G401.6 (cell line): ENCODE data around the gene TPSD1.
"Not testable (repeated sequence)": the region's sequence is repeated elsewhere in the genome, so short reads cannot be mapped to it uniquely, and the experiment has no call there.

Experiments
- FAIRE-seq: peaks from 2 replicates; lab custom pipeline; 2012; peaks lifted over from hg19 to GRCh38; lab: Jason Lieb, UNC

The TPSD1 gene

DNA sequence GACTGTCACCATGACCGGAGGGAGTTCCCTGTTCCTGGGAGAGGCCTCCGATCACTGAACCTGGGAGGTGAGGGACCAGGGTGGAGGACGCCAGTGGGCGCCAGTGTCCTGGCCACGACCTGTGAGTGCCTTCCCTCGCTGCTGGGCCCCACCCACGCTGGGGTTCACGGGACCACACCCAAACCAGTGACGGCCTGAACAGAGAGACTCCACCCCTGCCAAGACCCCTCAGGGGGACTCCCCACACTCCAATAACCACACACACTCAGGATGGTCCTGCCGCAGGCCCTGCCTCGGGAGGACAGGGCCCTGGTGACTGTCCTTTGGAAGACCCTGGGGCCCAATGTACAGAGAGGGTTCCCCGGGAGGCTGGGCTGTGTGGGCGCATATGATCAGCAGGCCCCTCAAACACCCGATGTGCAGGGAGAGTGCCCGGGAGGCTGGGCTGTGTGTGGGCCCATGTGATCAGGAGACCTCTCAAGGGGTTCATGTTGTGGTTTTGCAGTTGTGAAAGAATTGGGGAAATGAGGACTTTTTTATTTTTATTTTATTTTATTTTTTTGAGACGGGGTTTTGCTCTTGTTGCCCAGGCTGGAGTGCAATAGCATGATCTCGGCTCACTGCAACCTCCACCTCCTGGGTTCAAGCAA is 26.6 kb downstream of the TPSD1 start:
- FAIRE-seq, result no peak

DNA sequence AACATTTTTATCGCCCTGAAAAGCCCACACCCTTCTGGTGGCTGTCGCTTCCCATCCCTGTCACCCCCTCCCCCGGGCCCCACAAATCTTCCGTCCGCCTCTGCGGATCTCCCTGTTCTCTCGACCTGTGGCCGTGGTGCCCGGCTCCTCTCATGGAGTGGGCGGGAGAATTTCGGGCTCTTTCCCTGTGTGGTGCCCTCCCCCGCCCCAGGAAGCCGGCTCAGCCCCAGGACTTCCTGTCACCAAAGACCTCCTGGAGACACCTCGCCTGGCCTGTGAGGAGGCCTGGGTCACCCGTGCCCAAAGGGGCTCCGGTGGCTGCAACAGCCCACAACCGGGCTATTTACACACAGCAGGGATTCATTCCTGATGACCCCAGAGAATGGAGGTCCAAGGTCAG is 27.4 kb downstream of the TPSD1 start:
- no peak for FAIRE-seq

DNA sequence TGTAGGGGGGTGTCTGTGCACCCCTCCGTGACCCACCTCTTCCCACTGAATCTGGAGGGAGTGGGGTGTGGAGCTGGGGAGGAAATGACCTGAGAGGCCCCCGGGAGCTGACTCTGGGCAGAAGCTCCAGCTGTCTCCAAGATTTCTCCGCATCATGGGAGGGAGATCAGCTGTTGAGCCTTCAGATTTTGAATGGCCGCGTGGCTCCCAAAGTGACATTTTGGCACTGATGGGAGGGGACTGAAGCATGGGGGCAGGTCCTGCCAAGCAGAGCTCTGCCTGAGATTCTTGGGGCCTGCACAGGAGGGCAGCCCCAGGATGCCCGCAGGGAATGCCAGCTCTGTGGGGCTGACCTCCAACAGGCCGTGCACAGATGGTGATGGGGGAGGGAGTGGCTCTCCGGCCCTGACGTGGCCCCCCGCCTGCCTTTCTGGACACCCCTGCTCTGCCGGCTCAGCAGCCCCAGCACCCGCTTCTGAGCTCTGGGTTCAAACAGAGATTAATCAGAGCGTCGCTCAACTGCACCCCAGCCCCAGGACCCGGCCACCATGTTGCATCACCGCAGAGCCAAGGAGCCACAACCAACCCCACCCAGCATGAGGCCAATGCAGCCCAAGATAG is 28.2 kb downstream of the TPSD1 start:
- FAIRE-seq, result no peak

DNA sequence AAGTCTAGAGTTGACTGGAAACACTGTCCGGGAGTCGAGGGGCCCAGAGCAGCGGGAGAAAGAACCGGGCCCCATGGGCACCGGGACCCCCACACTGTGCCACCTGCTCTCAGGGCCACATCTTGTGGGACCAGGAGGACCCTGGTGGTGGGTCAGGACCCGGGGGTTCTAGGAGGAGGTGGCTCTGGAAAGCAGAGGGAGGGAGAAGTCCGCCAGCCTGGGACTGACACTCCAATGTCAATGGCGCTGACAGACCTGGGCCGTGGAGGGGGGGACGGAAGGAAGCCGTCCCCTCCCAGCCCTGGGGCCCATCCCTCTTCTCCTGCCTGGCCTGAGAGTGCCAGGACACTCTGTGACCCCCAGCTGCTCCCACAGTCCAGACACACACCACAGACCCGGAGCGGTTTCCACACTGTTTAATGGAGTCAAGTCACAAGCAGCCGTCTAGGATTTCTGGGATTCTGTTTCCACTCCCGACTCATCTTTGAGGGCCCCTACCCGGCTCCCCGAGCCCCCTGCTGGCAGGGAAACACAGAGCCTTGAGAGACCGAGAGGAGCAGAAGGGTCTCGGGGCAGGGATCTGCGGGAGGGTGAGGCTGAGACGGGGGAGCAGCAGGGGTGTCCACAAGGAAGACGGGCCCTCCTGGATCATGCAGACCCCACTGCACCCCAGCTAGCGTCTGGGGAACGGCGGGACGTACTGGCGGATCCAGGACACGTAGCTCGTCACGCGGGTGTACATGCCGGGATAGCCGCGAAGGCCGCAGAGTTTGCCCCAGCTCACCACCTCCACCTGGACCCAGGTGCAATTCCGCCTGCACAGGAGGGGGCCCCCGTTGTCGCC is 30.0 kb downstream of the TPSD1 start:
- no peak for FAIRE-seq

DNA sequence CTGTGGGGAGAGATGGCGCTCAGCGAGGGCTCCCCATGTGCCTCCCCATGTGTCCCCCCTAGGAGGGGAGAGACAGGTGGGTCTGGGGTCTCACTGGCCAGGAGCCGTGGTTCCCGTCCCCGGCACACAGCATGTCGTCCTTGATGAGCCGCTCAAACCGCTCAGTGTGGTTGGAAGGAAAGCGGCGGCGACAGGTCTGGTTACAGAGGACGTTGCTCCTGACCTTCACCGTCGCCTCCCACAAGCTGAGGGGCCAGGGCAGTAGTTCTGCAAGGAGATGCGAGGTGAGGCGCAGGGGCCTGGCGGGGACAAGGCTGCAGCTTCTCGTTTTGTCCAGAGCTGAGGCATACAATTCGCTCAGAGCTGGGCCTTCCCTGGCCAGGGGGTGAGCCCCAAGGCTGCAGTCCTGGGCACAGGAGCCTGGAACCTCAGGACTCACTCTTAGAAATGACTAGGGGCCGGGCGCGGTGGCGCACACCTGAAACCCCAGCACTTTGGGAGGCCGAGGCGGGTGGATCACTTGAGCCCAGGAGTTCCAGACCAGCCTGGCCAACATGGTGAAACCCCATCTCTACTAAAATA is 30.7 kb downstream of the TPSD1 start:
- FAIRE-seq, result no peak

DNA sequence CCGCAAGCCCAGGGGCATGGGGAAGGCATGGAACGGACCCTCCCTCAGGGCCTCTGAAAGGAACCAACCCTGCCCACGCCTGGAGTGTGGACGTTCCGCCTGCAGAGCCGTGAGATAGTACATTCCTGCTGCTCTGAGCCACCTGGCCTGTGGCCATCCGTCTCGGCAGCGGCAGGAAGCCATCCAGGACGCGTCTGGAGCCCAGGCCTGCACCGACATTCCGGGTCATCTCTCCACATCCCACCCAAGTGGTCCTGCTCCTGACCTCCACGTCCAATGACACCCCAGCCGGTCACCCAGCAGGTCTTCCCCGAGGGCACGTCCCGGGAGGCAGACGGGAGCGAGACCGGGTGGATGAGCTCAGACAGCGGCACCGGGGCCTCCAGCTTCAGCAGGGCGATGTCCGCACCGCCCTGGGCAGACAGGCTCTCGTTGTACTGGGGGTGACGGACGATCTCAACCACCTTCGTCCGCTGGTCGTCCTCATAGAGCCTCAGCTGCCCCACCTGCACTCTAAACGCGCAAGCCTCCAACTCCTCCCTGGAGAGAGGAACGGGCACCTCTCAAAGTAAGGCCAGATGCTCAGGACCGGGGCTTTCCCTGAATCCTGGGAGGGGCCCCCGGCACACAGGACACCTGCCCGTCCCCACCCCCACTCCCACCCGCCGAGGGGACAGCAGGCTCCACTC is 32.3 kb downstream of the TPSD1 start:
- FAIRE-seq, result no peak

DNA sequence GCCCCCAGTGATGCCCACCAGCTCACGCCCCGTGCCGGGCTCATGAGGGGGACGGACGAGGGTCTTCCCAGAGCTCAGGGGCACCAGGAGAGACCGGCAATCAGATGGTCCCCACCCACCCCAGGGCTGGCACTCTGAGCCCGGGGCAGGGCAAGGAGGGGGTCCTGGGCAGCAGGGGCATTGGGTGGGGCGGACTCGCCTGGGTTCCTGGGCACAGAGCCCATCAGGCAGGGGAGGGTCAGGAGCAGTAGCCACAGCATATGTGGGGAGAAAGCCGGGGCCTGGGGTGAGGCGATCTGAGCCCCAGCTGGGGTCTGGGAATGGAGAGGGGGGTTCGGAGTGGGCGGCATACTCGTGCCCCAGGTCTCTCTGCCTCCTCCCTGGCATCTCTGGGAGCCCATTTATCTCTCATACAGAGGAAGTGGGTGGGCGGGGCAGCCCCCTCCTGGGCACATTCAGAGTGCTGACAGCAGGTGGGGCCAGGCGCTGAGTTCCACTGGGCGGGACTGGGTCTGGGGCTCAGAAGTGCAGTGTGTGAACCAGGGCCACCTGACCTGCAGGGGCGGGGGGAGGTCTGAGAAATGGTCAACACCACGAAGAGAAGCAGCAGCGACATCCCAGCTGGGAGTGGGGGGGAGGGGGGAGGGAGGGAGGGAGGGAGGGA is 33.1 kb downstream of the TPSD1 start:
- no peak for FAIRE-seq

DNA sequence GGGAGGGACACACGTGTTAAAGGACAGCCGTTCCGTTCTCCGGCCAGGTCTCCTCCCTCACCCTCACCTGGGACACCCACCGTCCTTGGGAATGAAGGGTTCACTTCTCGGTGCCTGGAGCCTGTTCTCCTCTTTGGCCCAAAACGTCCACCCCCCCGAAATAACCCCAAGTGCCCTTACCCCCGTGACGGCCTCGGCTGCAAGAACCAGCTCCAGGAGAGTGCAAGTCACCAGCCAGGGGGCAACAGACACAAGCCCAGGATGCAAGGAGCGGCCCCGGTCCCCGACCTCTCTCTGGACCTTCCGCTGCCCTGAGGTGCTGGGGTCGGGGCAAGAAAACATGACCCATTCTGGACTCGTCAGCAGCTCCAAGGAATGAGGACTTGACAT is 33.6 kb downstream of the TPSD1 start:
- FAIRE-seq, result no peak

DNA sequence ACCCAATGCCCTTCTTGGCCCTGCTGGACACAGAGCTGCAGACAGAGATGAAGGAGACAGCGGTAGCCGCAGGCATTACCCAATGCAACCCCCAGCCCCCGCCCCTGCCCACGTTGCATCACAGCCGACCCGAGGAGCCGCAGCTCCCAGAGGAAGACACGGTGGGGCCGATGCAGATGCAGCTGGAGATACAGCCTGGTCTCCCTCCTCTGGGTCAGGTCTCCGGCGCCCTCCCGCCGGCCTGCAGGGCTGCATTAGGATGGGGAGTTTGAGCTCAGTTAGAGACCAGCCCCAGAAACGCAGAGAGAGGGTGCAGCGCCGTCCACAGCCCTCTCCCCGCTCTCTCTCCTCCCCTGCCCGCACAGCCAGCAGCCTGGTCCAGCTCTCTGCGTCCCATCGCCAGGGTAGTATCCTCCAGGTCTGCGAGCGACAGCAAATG is 34.2 kb downstream of the TPSD1 start:
- FAIRE-seq, result no peak

DNA sequence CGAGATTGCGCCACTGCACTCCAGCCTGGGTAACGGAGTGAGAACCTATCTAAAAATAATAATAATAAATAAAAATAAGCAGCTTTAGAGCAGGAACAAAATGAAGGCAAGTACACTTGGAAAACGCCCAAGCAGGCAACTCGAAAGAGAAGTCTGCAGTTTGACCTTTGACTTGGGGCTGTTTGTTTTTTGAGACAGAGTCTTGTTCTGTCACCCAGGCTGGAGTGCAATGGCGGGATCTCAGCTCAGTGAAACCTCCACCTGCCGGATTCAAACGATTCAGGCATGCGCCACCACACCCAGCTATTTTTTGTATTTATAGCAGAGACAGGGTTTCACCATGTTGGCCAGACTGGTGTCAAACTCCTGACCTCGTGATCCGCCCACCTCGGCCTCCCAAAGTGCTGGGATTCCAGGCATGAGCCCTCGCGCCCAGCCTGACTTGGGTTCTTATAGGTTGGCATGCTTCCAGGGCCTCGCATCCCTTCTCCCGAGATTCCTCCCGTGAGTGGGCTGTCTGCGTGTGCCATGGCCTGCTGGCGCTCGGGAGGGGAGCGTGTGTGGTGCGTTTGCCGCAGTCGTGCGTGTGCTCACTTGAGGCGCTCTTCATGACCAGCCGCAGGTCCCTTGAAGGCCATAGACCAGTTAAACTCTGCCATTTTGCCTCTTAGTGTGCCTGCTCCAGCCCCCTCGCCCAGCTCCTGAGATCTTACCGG is 35.1 kb downstream of the TPSD1 start:
- no peak for FAIRE-seq

DNA sequence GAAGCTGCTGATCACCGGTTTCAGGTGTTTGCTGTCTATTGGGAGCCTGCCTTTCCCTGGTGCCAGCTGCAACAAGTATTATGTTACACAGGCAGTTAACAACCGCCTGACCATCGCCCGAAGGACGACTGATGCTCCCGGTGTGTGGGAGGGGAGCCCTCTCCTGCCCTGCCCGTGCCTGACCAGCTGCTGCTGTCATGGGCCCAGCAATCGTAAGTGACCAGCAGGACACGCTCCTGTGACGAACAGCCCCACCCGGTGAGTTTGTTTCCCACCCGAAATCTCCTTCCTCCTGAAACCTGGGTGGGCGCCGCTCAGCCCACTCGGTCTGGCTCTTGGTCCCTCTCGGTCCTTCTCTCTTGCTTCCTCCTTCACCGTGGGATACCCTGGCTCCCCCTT is 35.7 kb downstream of the TPSD1 start:
- FAIRE-seq, result no peak

DNA sequence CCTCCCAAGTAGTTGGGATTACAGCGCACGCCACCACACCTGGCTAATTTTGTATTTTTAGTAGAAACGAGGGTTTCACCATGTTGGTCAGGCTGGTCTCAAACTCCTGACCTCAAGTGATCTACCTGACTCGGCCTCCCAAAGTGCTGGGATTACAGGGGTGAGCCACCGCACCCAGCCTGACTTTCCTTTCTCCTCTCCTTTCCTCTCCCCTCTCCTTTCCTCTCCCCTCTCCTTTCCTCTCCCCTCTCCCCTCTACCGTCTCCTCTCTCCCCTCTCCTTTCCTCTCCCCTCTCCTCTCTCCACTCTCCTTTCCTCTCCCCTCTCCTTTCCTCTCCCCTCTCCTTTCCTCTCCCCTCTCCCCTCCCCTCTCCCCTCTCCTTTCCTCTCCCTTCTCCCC is 36.3 kb downstream of the TPSD1 start:
- not testable (repeated sequence) for FAIRE-seq

DNA sequence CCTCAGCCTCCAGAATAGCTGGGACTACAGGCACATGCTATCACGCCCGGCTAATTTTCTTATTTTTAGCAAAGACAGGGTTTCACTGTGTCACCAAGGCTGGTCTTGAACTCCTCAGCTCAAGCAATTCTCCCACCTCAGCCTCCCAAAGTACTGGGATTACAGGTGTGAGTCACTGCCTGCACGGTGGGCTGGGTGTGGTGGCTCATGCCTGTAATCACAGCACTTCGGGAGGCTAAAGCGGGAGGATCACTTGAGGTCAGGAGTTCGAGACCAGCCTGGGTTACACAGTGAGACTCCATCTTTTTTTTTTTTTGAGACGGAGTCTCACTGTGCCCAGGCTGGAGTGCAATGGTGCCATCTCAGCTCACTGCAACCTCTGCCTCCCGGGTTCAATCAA is 36.9 kb downstream of the TPSD1 start:
- not testable (repeated sequence) for FAIRE-seq

DNA sequence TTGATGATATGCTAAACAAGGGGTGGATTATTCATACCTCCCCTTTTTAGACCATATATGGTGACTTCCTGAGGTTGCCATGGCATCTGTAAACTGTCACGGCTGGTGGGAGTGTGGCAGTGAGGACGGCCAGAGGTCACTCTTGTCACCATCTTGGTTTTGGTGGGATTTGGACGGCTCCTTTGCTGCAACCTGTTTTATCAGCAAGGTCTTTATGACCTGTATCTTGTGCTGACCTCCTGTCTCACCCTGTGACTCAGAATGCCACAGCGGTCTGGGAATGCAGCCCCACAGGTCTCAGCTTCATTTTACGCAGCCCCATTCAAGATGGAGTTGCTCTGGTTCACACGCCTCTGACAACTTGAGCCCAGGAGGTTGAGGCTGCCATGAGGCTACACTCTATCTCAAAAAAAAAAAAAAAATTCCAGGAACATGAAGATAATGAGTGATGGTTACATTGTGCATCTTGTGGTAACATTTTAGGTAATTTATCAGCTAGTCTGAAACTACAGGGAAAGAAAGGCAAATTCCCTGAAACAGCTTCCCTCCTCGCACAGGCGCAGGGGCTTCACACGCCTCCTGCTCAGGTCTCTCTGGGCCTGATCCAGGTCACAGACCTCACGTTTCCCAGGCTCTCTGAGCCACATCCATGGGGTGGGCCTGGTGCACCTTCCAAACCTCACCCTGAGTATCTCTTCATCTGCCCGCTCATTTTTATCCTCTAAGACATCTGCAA is 38.2 kb downstream of the TPSD1 start:
- no peak for FAIRE-seq

DNA sequence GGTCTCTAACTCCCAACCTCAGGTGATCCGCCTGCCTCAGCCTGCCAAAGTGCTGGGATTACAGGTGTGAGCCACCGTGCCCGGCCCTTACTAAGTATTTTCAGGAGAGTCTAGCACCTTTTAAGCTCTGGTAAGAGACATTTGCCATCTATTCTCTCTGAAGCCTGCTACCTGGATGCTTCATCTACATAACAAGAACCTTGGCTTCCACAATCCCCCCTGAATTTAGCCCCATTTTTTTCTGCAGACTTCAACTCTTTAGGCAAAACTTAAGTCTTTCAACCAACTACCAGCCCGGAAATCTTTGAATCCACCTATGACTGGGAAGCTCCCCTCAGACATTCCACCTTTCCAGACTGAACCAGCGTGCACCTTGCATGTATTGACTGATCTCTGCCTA is 39.6 kb downstream of the TPSD1 start:
- FAIRE-seq, result no peak

DNA sequence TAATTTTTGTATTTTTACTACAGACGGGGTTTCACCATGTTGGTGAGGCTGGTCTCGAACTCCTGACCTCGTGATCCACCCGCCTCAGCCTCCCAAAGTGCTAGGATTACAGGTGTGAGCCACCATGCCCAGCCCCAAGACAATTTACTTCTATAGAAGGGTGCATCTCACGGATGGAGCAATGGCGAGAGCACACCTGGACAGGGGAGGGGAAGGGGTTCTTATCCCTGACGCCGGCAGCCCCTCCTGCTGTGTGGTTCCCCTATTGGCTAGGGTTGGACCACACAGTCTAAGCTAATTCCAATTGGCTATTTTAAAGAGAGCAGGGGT is 40.8 kb downstream of the TPSD1 start:
- not testable (repeated sequence) for FAIRE-seq

DNA sequence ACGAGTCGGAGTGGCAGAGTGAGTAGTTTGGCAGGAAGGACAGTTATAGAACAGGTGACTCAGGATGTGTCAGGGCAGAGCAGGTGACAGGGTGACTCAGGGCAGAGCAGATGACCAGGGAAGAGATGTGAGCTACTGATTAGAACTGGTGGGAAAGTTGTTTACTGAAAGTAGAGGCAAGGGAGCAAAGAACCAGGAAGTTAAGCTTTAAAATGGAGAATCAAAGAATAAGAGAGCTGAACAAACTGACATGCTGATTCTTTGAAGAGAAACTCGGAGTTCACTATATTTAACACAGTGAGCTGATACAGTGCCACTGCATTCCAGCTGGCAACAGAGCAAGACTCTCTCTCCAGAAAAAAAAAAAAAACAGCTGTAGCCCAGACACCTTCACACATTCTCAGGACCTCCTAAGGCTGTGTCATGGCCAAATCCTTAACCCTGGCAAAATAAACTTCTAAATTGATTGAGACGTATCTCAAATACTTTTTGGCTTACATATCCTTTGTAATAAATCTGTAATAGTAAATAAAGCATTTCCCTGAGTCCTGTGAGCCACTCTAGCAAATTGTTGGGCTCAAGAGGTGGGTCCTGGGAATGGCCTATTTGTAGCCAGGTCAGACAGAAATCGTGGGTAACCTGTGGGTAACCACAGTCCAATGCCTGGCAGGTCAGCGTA is 41.3 kb downstream of the TPSD1 start:
- peak; percentile 13 for FAIRE-seq

DNA sequence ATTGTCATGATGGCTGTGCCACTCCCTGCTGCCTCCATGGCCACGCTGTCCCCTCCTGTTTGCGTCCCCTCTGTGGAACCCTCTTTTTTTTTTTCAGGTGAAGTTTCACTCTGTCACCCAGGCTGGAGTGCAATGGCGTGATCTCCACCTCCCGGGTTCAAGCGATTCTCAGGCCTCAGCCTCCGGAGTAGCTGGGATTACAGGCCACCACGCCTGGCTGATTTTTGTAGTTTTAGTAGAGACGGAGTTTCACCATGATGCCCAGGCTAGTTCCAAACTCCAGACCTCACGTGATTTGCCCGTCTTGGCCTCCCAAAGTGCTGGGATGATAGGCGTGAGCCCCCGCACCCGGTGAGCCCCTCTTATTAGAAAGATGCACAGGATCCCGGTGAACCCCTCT is 42.5 kb downstream of the TPSD1 start:
- FAIRE-seq, result no peak

DNA sequence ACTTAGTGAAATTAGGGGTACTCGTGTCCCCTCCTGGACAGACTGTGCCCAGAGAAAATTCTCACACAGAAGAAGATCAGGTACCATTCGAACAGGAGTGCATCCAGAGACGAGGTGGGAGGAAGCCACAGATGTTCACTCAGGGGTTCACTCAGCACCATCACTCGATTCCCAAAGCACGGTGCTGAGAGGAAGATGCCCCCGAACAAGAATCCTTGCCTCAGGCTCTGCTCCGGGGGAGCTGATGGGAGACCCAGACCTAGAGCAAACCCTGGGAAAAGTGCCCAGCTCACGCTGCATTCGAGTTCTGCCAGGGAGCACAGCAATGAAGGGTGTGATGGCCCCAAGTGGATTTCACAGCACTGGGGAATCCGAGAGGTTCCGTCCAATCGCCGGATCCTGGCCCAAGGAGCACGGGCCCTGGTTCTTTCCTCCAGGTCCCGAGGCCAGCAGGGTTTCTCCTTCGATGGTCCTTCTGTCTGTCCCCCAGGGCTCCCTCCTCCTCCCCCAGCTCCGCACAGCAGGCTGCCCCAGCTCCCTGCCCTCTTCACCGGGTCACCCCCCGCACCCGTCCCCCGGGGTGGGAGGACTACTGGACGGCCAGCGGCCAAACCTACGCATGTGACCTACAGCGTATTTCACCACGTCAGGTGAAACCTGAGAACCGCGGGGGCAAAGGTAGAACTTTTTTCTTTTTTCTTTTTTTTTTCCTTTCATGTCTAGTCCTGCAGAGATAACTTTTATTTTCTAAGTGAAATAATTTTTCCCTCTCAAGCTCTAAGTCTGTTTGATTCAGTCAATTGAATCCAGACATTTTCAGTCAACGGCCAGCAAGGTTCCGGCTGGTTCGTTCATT is 43.4 kb downstream of the TPSD1 start:
- no peak for FAIRE-seq
